Hair follicular keratinocyte (primary cell): Measurements from ENCODE around the gene PCNT. TPM values are rescaled to one million over a fixed set of nuclear protein-coding genes. Genes with fewer than 3 reads are reported as not detected.

Experiments used
- total RNA-seq: library from RNA; depleted of rRNA; stranded (reverse); fragments of >200 nt; gene quantifications from 2 replicates; pipeline ENCODE4 v1.2.3, GENCODE V29; 2015

PCNT gene
- total RNA-seq = 15.4 and 17.3 TPM in 2 replicates

GRCh38 chr21:46323710-46324389 lies at the start of gene PCNT, which contains the start of gene C21orf58:
Gene PCNT (plus strand): TSS chr21:46324156. CDS start chr21:46324229, 73 bp downstream.
Gene C21orf58 (minus strand): TSS chr21:46323870. CDS start chr21:46322738, 1,132 bp downstream.

GRCh38 chr21:46285206-46285661 lies 38.7 kb upstream of the PCNT start, which contains the start of gene MCM3AP:
Gene MCM3AP (minus strand): TSS chr21:46285611. CDS start chr21:46285286, 325 bp downstream.

GRCh38 chr21:46285761-46286647 lies 38.0 kb upstream of the PCNT start, which contains the start of gene YBEY:
Gene YBEY (plus strand): TSS chr21:46286342. CDS start chr21:46286914, 572 bp downstream.

GRCh38 chr21:46458315-46459023 lies 134.5 kb downstream of the PCNT start, which contains the start of gene DIP2A:
Gene DIP2A (plus strand): TSS chr21:46458891. CDS start chr21:46459132, 241 bp downstream.

Other genes starting within 250 kb of the PCNT start
- gene COL6A2, start 226.0 kb upstream of the PCNT start, total RNA-seq = 5.5 and 72.0 TPM in 2 replicates
- not detected in 2 replicates for gene FTCD, start 168.6 kb upstream of the PCNT start, total RNA-seq
- gene SPATC1L, start 139.7 kb upstream of the PCNT start, total RNA-seq = 4.8 and 8.0 TPM in 2 replicates
- 142 and 182 TPM in 2 replicates for gene LSS, start 95.4 kb upstream of the PCNT start, total RNA-seq
- gene MCM3AP, start 38.5 kb upstream of the PCNT start, total RNA-seq = 47.0 and 49.0 TPM in 2 replicates
- 14.9 and 15.7 TPM in 2 replicates for gene YBEY, start 37.8 kb upstream of the PCNT start, total RNA-seq
- 3.8 and 6.5 TPM in 2 replicates for gene C21orf58, start 286 bp upstream of the PCNT start, total RNA-seq
- gene DIP2A, start 134.7 kb downstream of the PCNT start, total RNA-seq = 25.8 and 26.8 TPM in 2 replicates